Endothelial cell of umbilical vein (primary cell): ENCODE data around the gene KIAA0825. TPM values are rescaled to one million over a fixed set of nuclear protein-coding genes. Genes with fewer than 3 reads are reported as not detected.

Experiments used
- BruUV-seq: library from RNA; stranded (reverse); fragments of 400-500 nt; replicated peaks from 2 replicates; lab custom pipeline; 2021; lab: Mats Ljungman, UMichigan
- CTCF ChIA-PET: fragments of 300-600, 350-600 bp; sonication (Branson Sonifier 250); formaldehyde crosslinking; loops from one replicate; lab custom pipeline; 2021; ENCODE audit warnings: antibody characterized with exemption, inconsistent platforms; lab: Charles Lee
- POLR2A ChIA-PET: fragments of 300-600, 350-600 bp; sonication (Branson Sonifier 250); formaldehyde crosslinking; loops from one replicate; lab custom pipeline; 2021; ENCODE audit warnings: antibody characterized with exemption, inconsistent platforms; lab: Charles Lee
- DNase-seq: peaks from one replicate; pipeline ENCODE4 v3.0.0-alpha.2; 2011; ENCODE audit warnings: low read depth, low spot score
- FAIRE-seq: peaks from 2 replicates; lab custom pipeline; 2011; peaks lifted over from hg19 to GRCh38; lab: Jason Lieb, UNC
- H2AFZ ChIP-seq: 2 replicates; pipeline ENCODE4 v1.6.0; 2012; ENCODE audit warnings: low read depth, low read length, control low read depth, inconsistent platforms
- H3K27ac ChIP-seq: 2 replicates; pipeline ENCODE4 v1.5.1; 2011; ENCODE audit warnings: low read depth, mild to moderate bottlenecking, control low read depth, low read length, moderate library complexity; ENCODE audit not compliant: insufficient read depth
- H3K27me3 ChIP-seq, 2 experiments: 2 replicates each; pipeline versions ENCODE4 v1.6.0 to v1.6.1; 2011; ENCODE audit warnings: low read length in 2 of 2, mixed read lengths in 1 of 2; ENCODE audit not compliant: control insufficient read depth in 2 of 2, insufficient read depth in 2 of 2
- H3K36me3 ChIP-seq, 2 experiments: 2 replicates in 1 of 2; 3 replicates in 1 of 2; pipeline ENCODE4 v1.5.1; 2011; ENCODE audit warnings: low read length in 2 of 2, mild to moderate bottlenecking in 1 of 2, moderate library complexity in 1 of 2; ENCODE audit not compliant: control insufficient read depth in 2 of 2, insufficient read depth in 2 of 2; ENCODE audit errors: extremely low read depth in 1 of 2
- H3K4me1 ChIP-seq: 3 replicates; pipeline ENCODE4 v1.5.1; 2011; ENCODE audit warnings: mild to moderate bottlenecking, low read length; ENCODE audit not compliant: control insufficient read depth, insufficient read depth; ENCODE audit errors: extremely low read depth
- H3K4me2 ChIP-seq: 2 replicates; pipeline ENCODE4 v1.6.1; 2011; ENCODE audit warnings: low read length, control low read depth, mixed read lengths; ENCODE audit not compliant: insufficient read depth
- H3K4me3 ChIP-seq, 3 experiments: fragments of 200-600 bp in 1 of 3; sonication (generic), shearing (Covaris generic) in 1 of 3; replicated peaks in 1 of 3; 2 replicates each; pipeline ENCODE4 v1.5.1; 2011 to 2016; ENCODE audit warnings: control low read depth in 3 of 3, low read length in 3 of 3, mild to moderate bottlenecking in 2 of 3, inconsistent platforms in 1 of 3, low read depth in 1 of 3, moderate library complexity in 1 of 3; ENCODE audit not compliant: insufficient read depth in 1 of 3
- H3K79me2 ChIP-seq: 2 replicates; pipeline ENCODE4 v1.6.0; 2012; ENCODE audit warnings: low read length, inconsistent platforms; ENCODE audit not compliant: control insufficient read depth, insufficient read depth
- H3K9ac ChIP-seq: replicated peaks from 2 replicates; pipeline ENCODE3; 2011; ENCODE audit warnings: low read length, control low read depth; ENCODE audit not compliant: insufficient read depth; ENCODE audit errors: extremely low read depth
- H3K9me1 ChIP-seq: replicated peaks from 3 replicates; pipeline ENCODE4 v1.6.0; 2011; ENCODE audit warnings: mild to moderate bottlenecking, low read length; ENCODE audit not compliant: control insufficient read depth, insufficient read depth; ENCODE audit errors: extremely low read depth
- H3K9me3 ChIP-seq: replicated peaks from 2 replicates; pipeline ENCODE4 v1.5.1; 2012; ENCODE audit warnings: low read length, inconsistent platforms; ENCODE audit not compliant: control insufficient read depth, insufficient read depth
- H4K20me1 ChIP-seq: replicated peaks from 2 replicates; pipeline ENCODE3; 2011; ENCODE audit warnings: mild to moderate bottlenecking, low read length; ENCODE audit not compliant: control insufficient read depth, insufficient read depth; ENCODE audit errors: extremely low read depth
- EZH2 ChIP-seq: IDR thresholded peaks from 2 replicates; pipeline ENCODE4 v1.6.1; 2012; ENCODE audit warnings: borderline replicate concordance, low read depth, mild to moderate bottlenecking, moderate library complexity, low read length, inconsistent platforms; ENCODE audit not compliant: severe bottlenecking
- FOS ChIP-seq: IDR thresholded peaks from 2 replicates; pipeline ENCODE4 v1.6.1; 2011; ENCODE audit warnings: mild to moderate bottlenecking, low read length, moderate library complexity, borderline replicate concordance; ENCODE audit not compliant: insufficient read depth
- JUN ChIP-seq: IDR thresholded peaks from 2 replicates; pipeline ENCODE4 v1.6.1; 2011; ENCODE audit warnings: borderline replicate concordance, low read depth; ENCODE audit not compliant: insufficient read length, insufficient read depth
- POLR2A ChIP-seq: IDR thresholded peaks from 2 replicates; pipeline ENCODE4 v1.6.1; 2012; ENCODE audit warnings: low read depth, mild to moderate bottlenecking, control low read depth, low read length
- POLR2AphosphoS5 ChIP-seq: IDR thresholded peaks from 2 replicates; pipeline ENCODE4 v1.6.1; 2012; ENCODE audit warnings: low read depth, mild to moderate bottlenecking, control low read depth, low read length, moderate library complexity; ENCODE audit not compliant: insufficient read depth
- dilution Hi-C: fragments of 300-500 bp; cut with MboI; formaldehyde crosslinking; loops from one replicate; pipeline ENCODE4 v1.15.0; 2019; ENCODE audit warnings: low sequenced_read_pairs; ENCODE audit not compliant: extremely low pct_ligation_motif_present
- intact Hi-C: fragments of 100-400 bp; cut with micrococcal nuclease; formaldehyde crosslinking; loops from one replicate; pipeline ENCODE4 v1.10.0; 2022
- polyA plus RNA-seq, 4 experiments: library from polyadenylated mRNA; depleted of rRNA in 3 of 4; stranded (reverse) in 3 of 4; unstranded in 1 of 4; fragments of >200 nt; gene quantifications; 2 replicates each; pipeline versions ENCODE4 v1.2.1 to v1.2.3, GENCODE V29; 2011 to 2012; ENCODE audit warnings: missing spikeins in 1 of 4
- total RNA-seq: library from RNA; stranded (reverse); gene quantifications from 2 replicates; pipeline ENCODE4 v1.2.3, GENCODE V29; 2021

Gene KIAA0825
- total and polyA plus RNA-seq, 2 donors (not counting 3 experiments of a cell fraction or from before 2014, with no cell fraction given): 0.15 to 1.1 TPM

- Histone ChIP-seq H3K36me3 (no peaks in the 10 kb centered on the region), H3K4me1 (no peaks in the 10 kb centered on the region), H3K9ac (no peak overlapping the region), H3K27me3 (no peaks in the 10 kb centered on the region), H2AFZ (no peak overlapping the region), H4K20me1 (no peaks in the 10 kb centered on the region), H3K9me1 (no peaks in the 10 kb centered on the region), H3K4me2 (no peak overlapping the region), H3K27ac (no peak overlapping the region), H3K4me3 (no peak overlapping the region), H3K9me3 (no peaks in the 10 kb centered on the region), H3K79me2 (no peaks in the 10 kb centered on the region)
- DNase-seq: no peak
- CTCF ChIA-PET: no interaction called here
- POLR2A ChIA-PET: no interaction called here
- no peak for TF ChIP-seq EZH2
- TF ChIP-seq JUN: no peak
- no peak for TF ChIP-seq POLR2A
- TF ChIP-seq POLR2AphosphoS5: no peak
- no peak for TF ChIP-seq FOS
- intact Hi-C loops: no loop called here
- dilution Hi-C loops: no loop called here
- FAIRE-seq: no peak
- no TSS peak for BruUV-seq
Observed at GRCh38 chr5:94199566-94199965, 418.8 kb downstream of the KIAA0825 start.

GRCh38 chr5:94197970-94198369 is 420.4 kb downstream of the KIAA0825 start:
- intact Hi-C loops: no loop called here
- DNase-seq (no peak), FAIRE-seq (no peak)
- POLR2A ChIA-PET: no interaction called here
- CTCF ChIA-PET: no interaction called here
- Histone ChIP-seq H3K9ac (no peak overlapping the region), H3K9me3 (no peaks in the 10 kb centered on the region), H3K4me3 (no peak overlapping the region), H3K4me2 (no peak overlapping the region), H3K9me1 (no peaks in the 10 kb centered on the region), H3K79me2 (no peaks in the 10 kb centered on the region), H3K27ac (no peak overlapping the region), H2AFZ (no peak overlapping the region), H4K20me1 (no peaks in the 10 kb centered on the region), H3K4me1 (no peaks in the 10 kb centered on the region), H3K36me3 (no peaks in the 10 kb centered on the region), H3K27me3 (no peaks in the 10 kb centered on the region)
- no peak for TF ChIP-seq JUN
- no peak for TF ChIP-seq FOS
- no peak for TF ChIP-seq POLR2AphosphoS5
- dilution Hi-C loops: no loop called here
- no TSS peak for BruUV-seq
